Urinary bladder (tissue), 4 donors: ENCODE measurements around the gene UGT2B7. TPM values are rescaled to one million over a fixed set of nuclear protein-coding genes. Genes with fewer than 3 reads are reported as not detected.

Experiments
- DNase-seq: peaks from one replicate; pipeline ENCODE4 v3.0.0-alpha.2; 2015; ENCODE audit errors: extremely low spot score
- H3K27ac ChIP-seq: one replicate; pipeline ENCODE4 v1.5.1; 2013; ENCODE audit warnings: low read depth, mild to moderate bottlenecking, moderate library complexity
- H3K36me3 ChIP-seq: one replicate; pipeline ENCODE4 v1.6.1; 2013; ENCODE audit warnings: mild to moderate bottlenecking, moderate library complexity; ENCODE audit not compliant: insufficient read depth
- H3K4me1 ChIP-seq: one replicate; pipeline ENCODE4 v1.6.1; 2013; ENCODE audit warnings: mild to moderate bottlenecking, moderate library complexity; ENCODE audit not compliant: insufficient read depth
- H3K4me3 ChIP-seq: one replicate; pipeline ENCODE4 v1.5.1; 2013; ENCODE audit warnings: low read depth, low read length
- WGBS: extraction: QIAGEN DNeasy Blood & Tissue Kit; methylation state at CpG from one replicate; pipeline ENCODE4 v1.1.7; 2013; 5-methylcytosine and 5-hydroxymethylcytosine counted together
- polyA plus RNA-seq: library from polyadenylated mRNA; stranded (reverse); fragments of 200-250 nt; gene quantifications from one replicate; pipeline ENCODE4 v1.2.3, GENCODE V29; 2013
- total RNA-seq: library from RNA; depleted of rRNA; stranded (reverse); fragments of >200 nt; gene quantifications from one replicate; pipeline ENCODE4 v1.2.3, GENCODE V29; 2014
- donor health status: healthy with polysubstance abuse.
- donor health status: healthy.

UGT2B7 gene
- total and polyA plus RNA-seq, 2 donors: 0.25 to 0.48 TPM

GRCh38 chr4:69064391-69064790 lies 31.9 kb upstream of the UGT2B7 start:
- Histone ChIP-seq H3K36me3 (no peaks in the 10 kb centered on the region), H3K27ac (no peak overlapping the region), H3K4me1 (no peaks in the 10 kb centered on the region), H3K4me3 (no peak overlapping the region)
- 72% methylated on average over 3 of the region's 3 CpGs for WGBS
- no peak for DNase-seq

DNA sequence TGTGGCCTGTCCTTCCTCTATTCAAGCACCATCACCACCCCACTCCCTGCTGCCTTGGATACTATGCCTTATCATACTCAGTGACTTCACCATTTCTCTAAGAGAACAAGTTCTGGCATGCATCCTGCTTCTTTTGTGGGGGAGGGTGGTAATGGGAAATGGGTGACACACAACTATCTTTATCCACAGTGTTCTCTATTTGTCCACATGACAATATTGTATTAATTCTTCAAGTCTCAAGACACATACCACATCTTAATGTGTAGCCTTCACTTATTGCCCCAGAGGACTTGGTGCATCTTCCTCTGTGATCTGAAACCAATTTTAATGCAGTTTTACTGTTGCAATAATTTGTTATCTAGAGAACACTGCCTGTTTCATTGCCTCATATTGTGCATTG lies 29.3 kb upstream of the UGT2B7 start:
- DNase-seq: no peak
- no peaks in the 10 kb centered on the region for H3K36me3 ChIP-seq
- H3K4me3 ChIP-seq: no peak overlapping the region
- H3K4me1 ChIP-seq: no peaks in the 10 kb centered on the region
- no peak overlapping the region for H3K27ac ChIP-seq

- Histone ChIP-seq H3K36me3 (no peaks in the 10 kb centered on the region), H3K4me1 (no peaks in the 10 kb centered on the region), H3K27ac (no peak overlapping the region), H3K4me3 (no peak overlapping the region)
- no peak for DNase-seq
- WGBS: 61% methylated on average over 2 of the region's 2 CpGs
Observed at GRCh38 chr4:69069085-69069484, 27.2 kb upstream of the UGT2B7 start.

GRCh38 chr4:69070590-69070989 lies 25.7 kb upstream of the UGT2B7 start:
- no peaks in the 10 kb centered on the region for H3K36me3 ChIP-seq
- no peak overlapping the region for H3K4me3 ChIP-seq
- 66% methylated on average over 2 of the region's 2 CpGs for WGBS
- DNase-seq: no peak
- H3K4me1 ChIP-seq: no peaks in the 10 kb centered on the region
- H3K27ac ChIP-seq: no peak overlapping the region

DNA sequence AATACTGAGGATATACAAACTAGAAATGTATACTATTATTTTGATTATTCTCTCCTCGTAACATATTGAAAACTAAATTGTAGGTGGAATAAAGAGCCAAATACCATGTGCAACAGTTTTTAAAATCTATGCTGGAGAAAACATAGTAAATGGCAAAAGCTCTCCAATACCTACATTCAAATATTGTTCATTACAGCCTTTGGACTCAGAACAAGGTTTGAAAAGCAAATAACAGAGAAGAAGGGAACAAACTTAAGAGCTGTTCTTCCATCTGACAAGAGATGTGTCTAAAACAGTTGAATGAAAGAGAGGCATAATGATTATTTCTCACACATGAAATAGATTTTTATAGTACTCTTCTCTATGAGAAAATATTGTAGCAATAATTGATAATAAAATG lies 25.0 kb upstream of the UGT2B7 start:
- H3K27ac ChIP-seq: no peak overlapping the region
- WGBS: 94% methylated on average over 1 of the region's 1 CpG

DNA sequence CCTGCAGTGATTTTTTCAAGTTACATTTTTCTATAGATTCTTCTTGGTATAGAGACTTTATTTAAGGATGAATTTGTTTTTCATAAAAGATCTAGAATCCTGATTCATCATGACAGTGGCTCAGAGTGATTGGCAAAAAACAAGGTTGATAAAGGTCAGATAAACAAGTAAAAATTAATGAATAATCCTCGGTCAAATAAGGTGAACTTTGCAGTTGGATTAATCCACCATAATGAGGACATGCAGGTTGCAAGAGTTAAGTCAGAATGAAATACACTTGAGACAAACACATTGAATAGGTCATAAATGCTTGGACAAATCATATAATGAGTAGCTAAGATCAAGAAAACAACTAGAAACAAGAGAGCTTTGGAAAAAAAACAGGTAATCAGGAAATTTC lies 22.9 kb upstream of the UGT2B7 start:
- Histone ChIP-seq H3K4me1 (no peaks in the 10 kb centered on the region), H3K4me3 (no peak overlapping the region), H3K36me3 (no peaks in the 10 kb centered on the region), H3K27ac (no peak overlapping the region)
- DNase-seq: no peak
- 90% methylated on average over 1 of the region's 1 CpG for WGBS

More for the DNA sequence above, 25.0 kb upstream of the UGT2B7 start:
- Histone ChIP-seq H3K36me3 (no peaks in the 10 kb centered on the region), H3K4me3 (no peak overlapping the region), H3K4me1 (no peaks in the 10 kb centered on the region)
- DNase-seq: no peak

DNA sequence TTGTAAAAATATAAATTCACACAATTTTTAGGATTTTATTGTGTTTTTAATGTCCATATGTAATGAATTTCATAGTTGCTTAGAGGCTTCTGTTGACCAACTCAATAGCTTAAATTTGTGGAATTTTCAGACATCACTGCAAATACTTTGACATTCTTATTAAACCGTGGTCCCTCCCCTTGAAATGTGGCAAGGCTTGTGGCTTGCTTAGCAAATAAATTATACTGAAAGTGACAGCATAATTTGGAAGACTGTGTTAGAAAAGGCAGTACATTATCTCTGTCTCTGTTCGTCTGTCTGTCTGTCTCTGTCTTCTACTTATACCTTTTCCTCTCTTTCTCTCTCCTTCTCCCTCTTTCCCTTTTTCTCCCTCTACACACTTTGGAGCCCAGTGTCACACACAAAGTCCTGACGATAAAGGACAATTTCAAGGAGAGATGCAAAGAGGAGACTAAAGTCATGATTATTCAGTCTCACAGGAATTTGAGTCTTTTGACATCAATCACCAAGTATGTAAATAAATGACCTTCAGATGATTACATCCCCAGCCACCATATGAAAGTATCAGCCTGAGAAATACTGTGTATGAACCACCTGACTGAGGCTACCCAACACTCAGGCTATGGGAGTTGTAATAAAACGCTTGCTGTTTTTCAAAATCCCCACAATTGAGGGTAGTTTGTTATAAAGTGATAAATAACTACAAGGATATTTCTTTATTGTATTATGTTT lies 21.0 kb upstream of the UGT2B7 start:
- Histone ChIP-seq H3K27ac (no peak overlapping the region), H3K36me3 (no peaks in the 10 kb centered on the region), H3K4me1 (no peaks in the 10 kb centered on the region), H3K4me3 (no peak overlapping the region)
- no peak for DNase-seq
- 57% methylated on average over 4 of the region's 4 CpGs for WGBS

- H3K27ac ChIP-seq: no peak overlapping the region
- H3K4me1 ChIP-seq: no peaks in the 10 kb centered on the region
- no peaks in the 10 kb centered on the region for H3K36me3 ChIP-seq
- WGBS: 92% methylated on average over 2 of the region's 2 CpGs
- no peak for DNase-seq
- no peak overlapping the region for H3K4me3 ChIP-seq
Observed at GRCh38 chr4:69078852-69079251, 17.4 kb upstream of the UGT2B7 start.

DNA sequence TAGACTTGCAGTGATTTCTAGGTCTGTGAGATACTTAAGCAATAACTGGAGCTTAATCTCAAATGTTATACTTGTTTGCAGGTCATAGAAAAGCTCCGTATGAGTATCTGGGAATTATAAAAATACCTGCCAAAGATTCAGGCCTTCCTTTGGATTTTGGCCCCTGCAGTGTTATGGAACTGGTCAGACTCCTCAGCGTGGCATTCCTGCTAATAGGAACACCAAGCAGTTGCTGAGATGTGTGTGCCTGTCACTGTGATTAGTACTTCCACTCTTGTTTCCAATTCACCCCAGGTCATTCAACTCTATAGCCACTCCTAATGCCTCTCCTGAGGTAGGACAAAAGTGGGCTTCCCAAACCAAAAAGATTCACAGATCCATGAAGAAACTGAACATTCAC lies 7.8 kb upstream of the UGT2B7 start:
- no peaks in the 10 kb centered on the region for H3K36me3 ChIP-seq
- WGBS: 80% methylated on average over 2 of the region's 2 CpGs

DNA sequence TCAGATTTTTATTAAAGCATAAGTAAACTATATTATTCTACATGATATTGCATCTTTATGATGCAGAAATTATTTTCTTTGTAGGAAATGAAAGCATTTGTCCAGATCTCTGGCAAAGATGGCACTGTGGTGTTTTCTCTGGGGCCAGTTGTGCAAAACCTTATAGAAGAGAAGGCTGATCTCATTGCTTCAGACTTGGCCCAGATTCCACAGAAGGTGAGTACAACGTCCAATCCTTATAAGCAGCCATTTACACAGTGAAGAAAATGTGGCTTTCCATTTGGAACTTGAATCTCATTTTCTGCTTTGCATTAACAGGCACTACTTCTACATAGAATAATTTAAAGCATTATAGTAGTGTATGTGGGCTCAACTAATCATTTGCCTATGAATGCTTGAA lies 6.9 kb upstream of the UGT2B7 start:
- H3K27ac ChIP-seq: no peak overlapping the region
- H3K4me3 ChIP-seq: no peak overlapping the region
- no peaks in the 10 kb centered on the region for H3K4me1 ChIP-seq
- 71% methylated on average over 1 of the region's 1 CpG for WGBS
- H3K36me3 ChIP-seq: no peaks in the 10 kb centered on the region
- no peak for DNase-seq

More for the DNA sequence above, 7.8 kb upstream of the UGT2B7 start:
- no peaks in the 10 kb centered on the region for H3K4me1 ChIP-seq
- no peak overlapping the region for H3K4me3 ChIP-seq
- DNase-seq: no peak
- no peak overlapping the region for H3K27ac ChIP-seq

DNA sequence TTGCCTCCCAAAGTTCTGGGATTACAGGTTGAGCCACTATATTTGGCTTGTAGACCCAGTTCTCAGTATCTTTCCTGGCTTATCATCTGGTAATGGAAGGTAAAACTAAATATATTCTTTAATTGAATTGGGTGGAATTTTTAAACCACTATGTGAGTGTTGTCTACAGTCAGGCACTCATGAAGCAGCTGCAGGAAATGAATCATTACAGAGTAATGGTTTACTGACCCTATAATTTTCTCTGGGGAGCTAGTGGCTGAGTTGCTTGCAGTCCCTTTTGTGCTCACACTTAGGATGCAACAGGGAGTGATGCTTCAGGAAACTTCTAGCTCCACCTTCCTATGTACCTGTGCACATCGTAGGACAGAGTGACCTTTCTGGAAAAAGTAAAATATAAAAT lies 4.1 kb upstream of the UGT2B7 start:
- Histone ChIP-seq H3K36me3 (no peaks in the 10 kb centered on the region), H3K4me3 (no peak overlapping the region), H3K27ac (no peak overlapping the region), H3K4me1 (no peaks in the 10 kb centered on the region)
- no peak for DNase-seq
- 84% methylated on average over 1 of the region's 1 CpG for WGBS

DNA sequence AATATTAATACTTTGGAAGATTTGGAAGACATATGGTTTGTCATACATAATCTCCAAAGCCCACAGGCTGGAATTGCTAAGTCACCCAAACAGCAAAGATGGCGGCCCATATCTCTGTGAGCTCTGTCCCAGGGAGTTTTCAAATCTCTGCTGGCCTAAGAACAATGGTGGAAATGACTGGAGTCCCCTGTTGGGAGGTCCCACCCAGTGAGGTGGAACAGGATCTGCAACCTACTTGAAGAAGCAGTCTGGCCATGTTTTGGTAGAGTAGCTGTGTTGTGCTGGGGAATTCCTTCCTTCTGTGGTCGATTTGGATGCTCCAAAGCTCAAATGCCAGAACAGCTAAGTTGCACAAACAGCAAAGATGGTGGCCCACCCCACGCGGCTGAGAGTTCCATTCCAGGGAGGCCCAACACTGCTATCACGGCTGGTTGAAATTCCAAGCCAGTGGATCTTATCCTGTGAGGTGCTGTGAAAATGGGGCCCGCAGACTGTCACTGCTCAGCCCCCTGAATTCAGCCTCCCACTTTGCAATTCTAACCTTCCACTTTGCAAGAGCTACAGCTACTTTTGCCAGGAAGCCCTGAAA lies 3.2 kb upstream of the UGT2B7 start:
- 72% methylated on average over 6 of the region's 6 CpGs for WGBS
- H3K36me3 ChIP-seq: no peaks in the 10 kb centered on the region
- H3K27ac ChIP-seq: no peak overlapping the region

GRCh38 chr4:69093681-69094080 lies 2.6 kb upstream of the UGT2B7 start:
- DNase-seq: no peak
- WGBS: 72% methylated on average over 3 of the region's 3 CpGs
- no peak overlapping the region for H3K4me3 ChIP-seq
- no peaks in the 10 kb centered on the region for H3K4me1 ChIP-seq
- no peaks in the 10 kb centered on the region for H3K36me3 ChIP-seq
- H3K27ac ChIP-seq: no peak overlapping the region

More for the DNA sequence above, 3.2 kb upstream of the UGT2B7 start:
- no peak overlapping the region for H3K4me3 ChIP-seq
- H3K4me1 ChIP-seq: no peaks in the 10 kb centered on the region
- DNase-seq: no peak

- Histone ChIP-seq H3K4me1 (no peaks in the 10 kb centered on the region), H3K4me3 (no peak overlapping the region), H3K27ac (no peak overlapping the region), H3K36me3 (no peaks in the 10 kb centered on the region)
- 14% methylated on average over 2 of the region's 2 CpGs for WGBS
- DNase-seq: no peak
Observed at GRCh38 chr4:69095301-69095731, 958 bp upstream of the UGT2B7 start.
